Measurements from ENCODE around the gene RB1.

- TF ChIP-seq, protein P1, sequence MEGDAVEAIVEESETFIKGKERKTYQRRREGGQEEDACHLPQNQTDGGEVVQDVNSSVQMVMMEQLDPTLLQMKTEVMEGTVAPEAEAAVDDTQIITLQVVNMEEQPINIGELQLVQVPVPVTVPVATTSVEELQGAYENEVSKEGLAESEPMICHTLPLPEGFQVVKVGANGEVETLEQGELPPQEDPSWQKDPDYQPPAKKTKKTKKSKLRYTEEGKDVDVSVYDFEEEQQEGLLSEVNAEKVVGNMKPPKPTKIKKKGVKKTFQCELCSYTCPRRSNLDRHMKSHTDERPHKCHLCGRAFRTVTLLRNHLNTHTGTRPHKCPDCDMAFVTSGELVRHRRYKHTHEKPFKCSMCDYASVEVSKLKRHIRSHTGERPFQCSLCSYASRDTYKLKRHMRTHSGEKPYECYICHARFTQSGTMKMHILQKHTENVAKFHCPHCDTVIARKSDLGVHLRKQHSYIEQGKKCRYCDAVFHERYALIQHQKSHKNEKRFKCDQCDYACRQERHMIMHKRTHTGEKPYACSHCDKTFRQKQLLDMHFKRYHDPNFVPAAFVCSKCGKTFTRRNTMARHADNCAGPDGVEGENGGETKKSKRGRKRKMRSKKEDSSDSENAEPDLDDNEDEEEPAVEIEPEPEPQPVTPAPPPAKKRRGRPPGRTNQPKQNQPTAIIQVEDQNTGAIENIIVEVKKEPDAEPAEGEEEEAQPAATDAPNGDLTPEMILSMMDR (IDR thresholded peaks at IDR 0.05) = no peak
- no peak for TF ChIP-seq POLR2A (IDR thresholded peaks at IDR 0.05)
Measured at GRCh38 chr13:48448285-48448958, 144.9 kb downstream of the RB1 start.
